Fibroblast of the aortic adventitia (primary cell): ENCODE measurements around the gene NINJ1. TPM values are rescaled to one million over a fixed set of nuclear protein-coding genes. Genes with fewer than 3 reads are reported as not detected.

Source experiments
- DNase-seq: peaks from one replicate; pipeline ENCODE4 v3.0.0-alpha.2; 2010; ENCODE audit warnings: low read depth
- H3K4me3 ChIP-seq: 2 replicates; pipeline ENCODE4 v1.5.1; 2011; ENCODE audit warnings: low read depth, mild to moderate bottlenecking, control low read depth, low read length, moderate library complexity
- CTCF ChIP-seq: IDR thresholded peaks from 2 replicates; pipeline ENCODE4 v1.5.1; 2011; ENCODE audit warnings: mild to moderate bottlenecking, low read length, control low read depth, inconsistent platforms; ENCODE audit not compliant: insufficient read depth
- total RNA-seq: library from RNA; depleted of rRNA; stranded (reverse); fragments of >200 nt; gene quantifications from 2 replicates; pipeline ENCODE4 v1.2.3, GENCODE V29; 2012; ENCODE audit warnings: low replicate concordance

Gene NINJ1
- total RNA-seq, 1 donor = 14.6 TPM

- TF ChIP-seq CTCF = no peak
- no peak for DNase-seq
- H3K4me3 ChIP-seq = no peak overlapping the region
These were observed 44.5 kb downstream of the NINJ1 start for GRCh38 chr9:93089481-93089991.

- TF ChIP-seq CTCF = no peak
- no peak for DNase-seq
- no peak overlapping the region for H3K4me3 ChIP-seq
These were observed 45.0 kb downstream of the NINJ1 start for GRCh38 chr9:93089024-93089423.

GRCh38 chr9:93088656-93089015 lies 45.4 kb downstream of the NINJ1 start:
- no peak for DNase-seq
- no peak for TF ChIP-seq CTCF
- no peak overlapping the region for H3K4me3 ChIP-seq

- no peak for TF ChIP-seq CTCF
- DNase-seq = no peak
- no peak overlapping the region for H3K4me3 ChIP-seq
These were observed 45.9 kb downstream of the NINJ1 start for GRCh38 chr9:93087971-93088655.

GRCh38 chr9:93086447-93087224 lies 47.4 kb downstream of the NINJ1 start:
- no peak for DNase-seq
- TF ChIP-seq CTCF = no peak
- H3K4me3 ChIP-seq = no peak overlapping the region

GRCh38 chr9:93085676-93086075 lies 48.4 kb downstream of the NINJ1 start:
- DNase-seq = no peak
- H3K4me3 ChIP-seq = no peak overlapping the region
- no peak for TF ChIP-seq CTCF
